WTC11 (cell line): ENCODE measurements around the gene DENND2C.

Experiments used
- CTCF ChIP-seq: fragments of 200-600 bp; IDR thresholded peaks from 2 replicates; pipeline ENCODE4 v1.8.0; 2022; ENCODE audit warnings: antibody characterized with exemption
- MAX ChIP-seq: sonication (generic); formaldehyde crosslinking; IDR thresholded peaks from 2 replicates; pipeline ENCODE4 v1.8.0; 2022; ENCODE audit warnings: mild to moderate bottlenecking, missing genetic modification reagents
- NFE2L1 ChIP-seq: sonication (generic); formaldehyde crosslinking; IDR thresholded peaks from 2 replicates; pipeline ENCODE4 v1.8.1; 2023; ENCODE audit warnings: missing genetic modification reagents
- SMAD3 ChIP-seq: sonication (generic); formaldehyde crosslinking; IDR thresholded peaks from 2 replicates; pipeline ENCODE4 v1.8.0; 2022; ENCODE audit warnings: missing genetic modification reagents, mild to moderate bottlenecking, borderline replicate concordance
- STAT6 ChIP-seq: sonication (generic); formaldehyde crosslinking; conservative IDR thresholded peaks from 2 replicates; pipeline ENCODE4 v1.8.1; 2023; ENCODE audit warnings: mild to moderate bottlenecking, low read depth, missing genetic modification reagents, moderate library complexity
- ZNF138 ChIP-seq: sonication (generic); formaldehyde crosslinking; conservative IDR thresholded peaks from 2 replicates; pipeline ENCODE4 v1.8.1; 2022; ENCODE audit warnings: mild to moderate bottlenecking, moderate library complexity, missing genetic modification reagents

- TF ChIP-seq CTCF (no peak), ZNF138 (CRISPR knock-in tag) (no peak), MAX (CRISPR knock-in tag) (no peak), SMAD3 (CRISPR knock-in tag) (no peak), NFE2L1 (no peak), STAT6 (CRISPR knock-in tag) (no peak)
Measured at GRCh38 chr1:114559356-114559755, 110.5 kb downstream of the DENND2C start.
